CD8-positive, alpha-beta memory T cell (primary cell): ENCODE results near the gene GPD1L. TPM values are rescaled to one million over a fixed set of nuclear protein-coding genes. Genes with fewer than 3 reads are reported as not detected.

Experiments used
- CTCF ChIA-PET: fragments of 350-600 bp; sonication (Branson Sonifier 250); formaldehyde crosslinking; loops from one replicate; lab custom pipeline; 2021; ENCODE audit warnings: antibody characterized with exemption; lab: Charles Lee
- POLR2A ChIA-PET: fragments of 350-600 bp; sonication (Branson Sonifier 250); formaldehyde crosslinking; loops from one replicate; lab custom pipeline; 2021; ENCODE audit warnings: antibody characterized with exemption; lab: Charles Lee
- DNase-seq, 5 donors: peaks; one replicate each; pipeline versions ENCODE4 v3.0.0 to v3.0.0-alpha.2; 2020 to 2022; ENCODE audit warnings: mixed read lengths in 1 of 5
- H3K27ac ChIP-seq: one replicate; pipeline ENCODE4 v1.7.0; 2013; ENCODE audit warnings: low read depth, mild to moderate bottlenecking, low read length, moderate library complexity
- H3K27me3 ChIP-seq: 2 replicates; pipeline ENCODE4 v1.7.0; 2013; ENCODE audit warnings: low read length, mild to moderate bottlenecking; ENCODE audit not compliant: insufficient read depth, poor library complexity, severe bottlenecking
- H3K36me3 ChIP-seq: 2 replicates; pipeline ENCODE4 v1.7.0; 2013; ENCODE audit warnings: mild to moderate bottlenecking, low read length, moderate library complexity; ENCODE audit not compliant: insufficient read depth
- H3K4me1 ChIP-seq: 2 replicates; pipeline ENCODE4 v1.7.0; 2013; ENCODE audit warnings: mild to moderate bottlenecking, low read length, moderate library complexity; ENCODE audit not compliant: insufficient read depth
- H3K4me3 ChIP-seq: 2 replicates; pipeline ENCODE4 v1.7.0; 2013; ENCODE audit warnings: mild to moderate bottlenecking, low read length
- H3K9me3 ChIP-seq: 2 replicates; pipeline ENCODE4 v1.7.0; 2013; ENCODE audit warnings: mild to moderate bottlenecking, low read length
- H3K27ac Mint-ChIP-seq, 8 donors: one replicate each; pipeline ENCODE4 v1.8.0; 2020 to 2021; ENCODE audit warnings: mixed read lengths in 8 of 8, mild to moderate bottlenecking in 6 of 8, inconsistent platforms in 3 of 8, moderate library complexity in 3 of 8
- H3K27me3 Mint-ChIP-seq, 2 donors: one replicate each; pipeline ENCODE4 v1.8.0; 2020 to 2021; ENCODE audit warnings: mixed read lengths in 2 of 2, mild to moderate bottlenecking in 1 of 2, moderate library complexity in 1 of 2
- H3K36me3 Mint-ChIP-seq, 3 donors: one replicate each; pipeline ENCODE4 v1.8.0; 2020 to 2021; ENCODE audit warnings: mixed read lengths in 3 of 3, inconsistent platforms in 1 of 3, mild to moderate bottlenecking in 1 of 3
- H3K4me1 Mint-ChIP-seq, 3 donors: one replicate each; pipeline ENCODE4 v1.8.0; 2020 to 2021; ENCODE audit warnings: mixed read lengths in 3 of 3, inconsistent platforms in 1 of 3, mild to moderate bottlenecking in 1 of 3
- H3K4me3 Mint-ChIP-seq, 7 donors: one replicate each; pipeline ENCODE4 v1.8.0; 2020 to 2021; ENCODE audit warnings: mixed read lengths in 7 of 7, mild to moderate bottlenecking in 6 of 7, moderate library complexity in 4 of 7, inconsistent platforms in 2 of 7
- H3K9me3 Mint-ChIP-seq, 5 donors: one replicate each; pipeline ENCODE4 v1.8.0; 2020 to 2022; ENCODE audit warnings: mixed read lengths in 5 of 5, mild to moderate bottlenecking in 3 of 5, moderate library complexity in 2 of 5, inconsistent platforms in 1 of 5
- polyA plus RNA-seq: library from polyadenylated mRNA; unstranded; fragments of 300-500 nt; fragmentation: Illumina TruSeq; gene quantifications from one replicate; pipeline ENCODE4 v1.2.3, GENCODE V29; 2021
- total RNA-seq, 2 experiments: library from RNA; stranded (reverse); gene quantifications; one replicate each; pipeline ENCODE4 v1.2.3, GENCODE V29; 2021

The GPD1L gene
- total and polyA plus RNA-seq, 3 experiments from 2014 or later, result 13.9 to 20.9 (median 16.1) TPM

- Mint-ChIP-seq H3K4me3 (no peak overlapping the region), H3K36me3 (peaks cover 2 to 4% (median 3%) of the 10 kb centered on the region in 3 donors), H3K9me3 (peaks cover 2 to 6% (median 5%) of the 10 kb centered on the region in 5 donors), H3K4me1 (peaks cover 58 to 75% (median 68%) of the 10 kb centered on the region in 3 donors), H3K27me3 (no peaks in the 10 kb centered on the region), H3K27ac (peak overlapping the region in 1 of 8 donors; percentile 29)
- DNase-seq, result no peak
- Histone ChIP-seq H3K36me3 (no peaks in the 10 kb centered on the region), H3K4me1 (peaks cover 39% of the 10 kb centered on the region), H3K27ac (no peak overlapping the region), H3K27me3 (no peaks in the 10 kb centered on the region), H3K9me3 (peaks cover 3% of the 10 kb centered on the region), H3K4me3 (no peak overlapping the region)
- CTCF ChIA-PET, result interaction anchor here (1.0 to 1.5 kb wide), 3 partner anchors 8 to 99 kb away, joined by 3 to 4 read pairs (median 3); no protein-coding TSS in a partner anchor
- POLR2A ChIA-PET, result no interaction called here
Measured at GRCh38 chr3:32117320-32117719, 10.9 kb downstream of the GPD1L start.

- CTCF ChIA-PET, result no interaction called here
- H3K4me3 ChIP-seq, result no peak overlapping the region
- POLR2A ChIA-PET, result no interaction called here
- Mint-ChIP-seq H3K4me1 (peaks cover 53 to 67% (median 65%) of the 10 kb centered on the region in 3 donors), H3K4me3 (no peak overlapping the region), H3K27me3 (no peaks in the 10 kb centered on the region), H3K9me3 (peaks cover 2 to 6% (median 5%) of the 10 kb centered on the region in 5 donors), H3K27ac (peak overlapping the region in 1 of 8 donors; percentile 27), H3K36me3 (peaks cover 2 to 4% (median 3%) of the 10 kb centered on the region in 3 donors)
- no peaks in the 10 kb centered on the region for H3K36me3 ChIP-seq
- DNase-seq, result no peak
- H3K4me1 ChIP-seq, result peaks cover 37% of the 10 kb centered on the region
- no peak overlapping the region for H3K27ac ChIP-seq
- no peaks in the 10 kb centered on the region for H3K27me3 ChIP-seq
- peaks cover 3% of the 10 kb centered on the region for H3K9me3 ChIP-seq
Measured at GRCh38 chr3:32118215-32118614, 11.8 kb downstream of the GPD1L start.

GRCh38 chr3:32120471-32120870 is 14.1 kb downstream of the GPD1L start:
- Histone ChIP-seq H3K4me1 (peaks cover 21% of the 10 kb centered on the region), H3K4me3 (no peak overlapping the region), H3K36me3 (no peaks in the 10 kb centered on the region), H3K27ac (no peak overlapping the region), H3K9me3 (no peaks in the 10 kb centered on the region), H3K27me3 (no peaks in the 10 kb centered on the region)
- CTCF ChIA-PET, result no interaction called here
- POLR2A ChIA-PET, result no interaction called here
- Mint-ChIP-seq H3K9me3 (no peaks in the 10 kb centered on the region), H3K27ac (no peak overlapping the region), H3K27me3 (no peaks in the 10 kb centered on the region), H3K36me3 (peaks cover 4 to 5% (median 4%) of the 10 kb centered on the region in 3 donors), H3K4me3 (no peak overlapping the region), H3K4me1 (peaks cover 35 to 54% (median 53%) of the 10 kb centered on the region in 3 donors)
- no peak for DNase-seq

GRCh38 chr3:32121137-32121536 is 14.7 kb downstream of the GPD1L start:
- no peak overlapping the region for H3K4me3 ChIP-seq
- Mint-ChIP-seq H3K4me1 (peaks cover 36 to 57% (median 55%) of the 10 kb centered on the region in 3 donors), H3K27me3 (no peaks in the 10 kb centered on the region), H3K9me3 (no peaks in the 10 kb centered on the region), H3K4me3 (no peak overlapping the region), H3K27ac (no peak overlapping the region), H3K36me3 (peaks cover 4 to 5% (median 4%) of the 10 kb centered on the region in 3 donors)
- ChIA-PET CTCF (no interaction called here), POLR2A (no interaction called here)
- no peak for DNase-seq
- no peaks in the 10 kb centered on the region for H3K9me3 ChIP-seq
- H3K4me1 ChIP-seq, result peaks cover 16% of the 10 kb centered on the region
- no peaks in the 10 kb centered on the region for H3K27me3 ChIP-seq
- no peaks in the 10 kb centered on the region for H3K36me3 ChIP-seq
- H3K27ac ChIP-seq, result no peak overlapping the region

GRCh38 chr3:32123620-32124019 is 17.2 kb downstream of the GPD1L start:
- Mint-ChIP-seq H3K27ac (peak overlapping the region in 1 of 8 donors; percentile 2), H3K4me3 (no peak overlapping the region), H3K36me3 (peaks cover 4 to 12% (median 8%) of the 10 kb centered on the region in 3 donors), H3K27me3 (no peaks in the 10 kb centered on the region), H3K4me1 (peaks cover 31 to 46% (median 45%) of the 10 kb centered on the region in 3 donors), H3K9me3 (no peaks in the 10 kb centered on the region)
- H3K9me3 ChIP-seq, result no peaks in the 10 kb centered on the region
- no peak for DNase-seq
- H3K4me3 ChIP-seq, result no peak overlapping the region
- ChIA-PET POLR2A (no interaction called here), CTCF (no interaction called here)
- peaks cover 12% of the 10 kb centered on the region for H3K4me1 ChIP-seq
- H3K36me3 ChIP-seq, result no peaks in the 10 kb centered on the region
- H3K27ac ChIP-seq, result no peak overlapping the region
- no peaks in the 10 kb centered on the region for H3K27me3 ChIP-seq

- no peak for DNase-seq
- Mint-ChIP-seq H3K27ac (no peak overlapping the region), H3K4me1 (peaks cover 28 to 45% (median 44%) of the 10 kb centered on the region in 3 donors), H3K4me3 (no peak overlapping the region), H3K27me3 (no peaks in the 10 kb centered on the region), H3K9me3 (no peaks in the 10 kb centered on the region), H3K36me3 (peaks cover 4 to 26% (median 13%) of the 10 kb centered on the region in 3 donors)
- Histone ChIP-seq H3K4me1 (no peaks in the 10 kb centered on the region), H3K4me3 (no peak overlapping the region), H3K9me3 (no peaks in the 10 kb centered on the region), H3K27me3 (no peaks in the 10 kb centered on the region), H3K27ac (no peak overlapping the region), H3K36me3 (no peaks in the 10 kb centered on the region)
- CTCF ChIA-PET, result interaction anchor here (1.1 kb wide), 1 partner anchor 8 kb away, joined by 3 read pairs; no protein-coding TSS in a partner anchor
- POLR2A ChIA-PET, result no interaction called here
Measured at GRCh38 chr3:32125012-32125411, 18.6 kb downstream of the GPD1L start.

GRCh38 chr3:32126305-32127015 is 20.0 kb downstream of the GPD1L start:
- no peaks in the 10 kb centered on the region for H3K27me3 ChIP-seq
- H3K27ac ChIP-seq, result no peak overlapping the region
- peaks cover 27 to 45% (median 44%) of the 10 kb centered on the region in 3 donors for H3K4me1 Mint-ChIP-seq
- no peaks in the 10 kb centered on the region for H3K4me1 ChIP-seq
- POLR2A ChIA-PET, result no interaction called here
- H3K27ac Mint-ChIP-seq, result no peak overlapping the region
- no peaks in the 10 kb centered on the region for H3K36me3 ChIP-seq
- no peak overlapping the region for H3K4me3 Mint-ChIP-seq
- no peak overlapping the region for H3K4me3 ChIP-seq
- CTCF ChIA-PET, result no interaction called here
- no peak for DNase-seq
- H3K27me3 Mint-ChIP-seq, result no peaks in the 10 kb centered on the region
- H3K36me3 Mint-ChIP-seq, result peaks cover 9 to 39% (median 18%) of the 10 kb centered on the region in 3 donors
- H3K9me3 Mint-ChIP-seq, result no peaks in the 10 kb centered on the region
- H3K9me3 ChIP-seq, result no peaks in the 10 kb centered on the region

- Mint-ChIP-seq H3K27me3 (no peaks in the 10 kb centered on the region), H3K36me3 (peaks cover 10 to 45% (median 21%) of the 10 kb centered on the region in 3 donors), H3K4me3 (peak overlapping the region in 1 of 7 donors; percentile 5), H3K4me1 (peaks cover 27 to 45% (median 44%) of the 10 kb centered on the region in 3 donors), H3K9me3 (no peaks in the 10 kb centered on the region), H3K27ac (no peak overlapping the region)
- DNase-seq, result no peak
- ChIA-PET CTCF (no interaction called here), POLR2A (no interaction called here)
- Histone ChIP-seq H3K27me3 (no peaks in the 10 kb centered on the region), H3K9me3 (no peaks in the 10 kb centered on the region), H3K36me3 (no peaks in the 10 kb centered on the region), H3K27ac (no peak overlapping the region), H3K4me3 (no peak overlapping the region), H3K4me1 (no peaks in the 10 kb centered on the region)
Measured at GRCh38 chr3:32127219-32127826, 20.9 kb downstream of the GPD1L start.
